Mesendoderm (in vitro differentiated cells): Measurements from ENCODE around the gene CTSC.

Source experiments
- DNase-seq: peaks from one replicate; pipeline ENCODE4 v3.0.0; 2013
- H2AK5ac ChIP-seq: 2 replicates; pipeline ENCODE4 v1.6.1; 2013; ENCODE audit warnings: low read length, inconsistent platforms
- H2BK120ac ChIP-seq: 2 replicates; pipeline ENCODE4 v1.6.1; 2013; ENCODE audit warnings: low read depth, mild to moderate bottlenecking, low read length, moderate library complexity, mixed read lengths
- H2BK15ac ChIP-seq: replicated peaks from 2 replicates; pipeline ENCODE4 v1.6.1; 2013; ENCODE audit warnings: low read depth, mild to moderate bottlenecking, moderate library complexity
- H2BK5ac ChIP-seq: 2 replicates; pipeline ENCODE4 v1.6.1; 2013; ENCODE audit warnings: low read length, inconsistent platforms
- H3K18ac ChIP-seq: 2 replicates; pipeline ENCODE4 v1.6.1; 2013; ENCODE audit warnings: mild to moderate bottlenecking, low read length, mixed read lengths
- H3K23ac ChIP-seq: one replicate; pipeline ENCODE4 v1.6.1; 2013; ENCODE audit warnings: low read length
- H3K27ac ChIP-seq: 2 replicates; pipeline ENCODE4 v1.5.1; 2013; ENCODE audit warnings: low read depth, mild to moderate bottlenecking, inconsistent platforms, low read length, moderate library complexity
- H3K27me3 ChIP-seq: 2 replicates; pipeline ENCODE4 v1.6.1; 2013; ENCODE audit warnings: low read length, control low read depth, mild to moderate bottlenecking, inconsistent platforms; ENCODE audit not compliant: insufficient read depth, poor library complexity
- H3K36me3 ChIP-seq: 2 replicates; pipeline ENCODE4 v1.6.1; 2013; ENCODE audit warnings: low read length, inconsistent platforms; ENCODE audit not compliant: control insufficient read depth, insufficient read depth
- H3K4ac ChIP-seq: one replicate; pipeline ENCODE4 v1.6.1; 2013; ENCODE audit warnings: low read depth, mild to moderate bottlenecking, low read length, moderate library complexity
- H3K4me1 ChIP-seq: 2 replicates; pipeline ENCODE4 v1.6.1; 2013; ENCODE audit warnings: low read depth, low read length, inconsistent platforms; ENCODE audit not compliant: control insufficient read depth
- H3K4me2 ChIP-seq: 2 replicates; pipeline ENCODE4 v1.6.1; 2013; ENCODE audit warnings: low read length
- H3K4me3 ChIP-seq: 2 replicates; pipeline ENCODE4 v1.5.1; 2013; ENCODE audit warnings: mild to moderate bottlenecking, low read length
- H3K56ac ChIP-seq: one replicate; pipeline ENCODE4 v1.6.1; 2013; ENCODE audit warnings: low read length
- H3K79me1 ChIP-seq: 2 replicates; pipeline ENCODE4 v1.6.1; 2013; ENCODE audit warnings: low read length, inconsistent platforms
- H3K79me2 ChIP-seq: 2 replicates; pipeline ENCODE4 v1.6.1; 2013; ENCODE audit warnings: mild to moderate bottlenecking, low read length; ENCODE audit not compliant: control insufficient read depth, insufficient read depth
- H3K9ac ChIP-seq: 2 replicates; pipeline ENCODE4 v1.6.1; 2013; ENCODE audit warnings: low read length, inconsistent platforms
- H4K5ac ChIP-seq: one replicate; pipeline ENCODE4 v1.6.1; 2013; ENCODE audit warnings: low read length
- H4K8ac ChIP-seq: one replicate; pipeline ENCODE4 v1.6.1; 2013; ENCODE audit warnings: low read depth, mild to moderate bottlenecking, control low read depth, low read length, moderate library complexity
- WGBS: extraction: QIAGEN DNeasy Blood & Tissue Kit; methylation state at CpG from one replicate; pipeline ENCODE4 v1.1.7; 2013; ENCODE audit warnings: low lambda C conversion rate, missing lambda C conversion rate; ENCODE audit not compliant: insufficient coverage; ENCODE audit errors: extremely low coverage; 5-methylcytosine and 5-hydroxymethylcytosine counted together

CTSC gene

GRCh38 chr11:88275636-88276035 is 61.9 kb downstream of the CTSC start:
- Histone ChIP-seq H3K79me1 (no peaks in the 10 kb centered on the region), H2BK15ac (no peak overlapping the region), H3K27me3 (no peaks in the 10 kb centered on the region), H3K4me2 (no peak overlapping the region), H3K27ac (no peak overlapping the region), H2BK5ac (no peak overlapping the region), H4K5ac (no peak overlapping the region), H3K36me3 (no peaks in the 10 kb centered on the region), H4K8ac (no peak overlapping the region), H2BK120ac (no peak overlapping the region), H3K18ac (no peak overlapping the region), H3K56ac (no peak overlapping the region), H2AK5ac (no peak overlapping the region), H3K79me2 (no peaks in the 10 kb centered on the region), H3K4ac (no peak overlapping the region), H3K4me3 (no peak overlapping the region), H3K4me1 (no peaks in the 10 kb centered on the region), H3K9ac (no peak overlapping the region), H3K23ac (no peak overlapping the region)
- WGBS: no CpG with 5 or more reads among the region's 1 CpG
- DNase-seq: no peak

- no peak overlapping the region for H3K9ac ChIP-seq
Observed at GRCh38 chr11:88266919-88267318, 70.6 kb downstream of the CTSC start.

GRCh38 chr11:88266157-88266556 is 71.4 kb downstream of the CTSC start:
- Histone ChIP-seq H3K23ac (no peak overlapping the region), H3K56ac (no peak overlapping the region)

More at GRCh38 chr11:88266919-88267318, 70.6 kb downstream of the CTSC start:
- Histone ChIP-seq H3K18ac (no peak overlapping the region), H3K4me2 (no peak overlapping the region), H3K4ac (no peak overlapping the region), H2AK5ac (no peak overlapping the region), H3K23ac (no peak overlapping the region), H3K79me2 (no peaks in the 10 kb centered on the region), H3K27ac (no peak overlapping the region), H4K8ac (no peak overlapping the region), H3K36me3 (no peaks in the 10 kb centered on the region), H2BK120ac (no peak overlapping the region), H3K4me1 (no peaks in the 10 kb centered on the region), H3K4me3 (no peak overlapping the region), H2BK5ac (no peak overlapping the region), H3K27me3 (no peaks in the 10 kb centered on the region), H2BK15ac (no peak overlapping the region), H3K79me1 (no peaks in the 10 kb centered on the region), H3K56ac (no peak overlapping the region), H4K5ac (no peak overlapping the region)
- DNase-seq: no peak
- WGBS: no CpG with 5 or more reads among the region's 1 CpG

GRCh38 chr11:88259431-88259830 is 78.1 kb downstream of the CTSC start:
- Histone ChIP-seq H3K23ac (no peak overlapping the region), H3K79me1 (no peaks in the 10 kb centered on the region), H3K36me3 (no peaks in the 10 kb centered on the region), H3K4me3 (no peak overlapping the region), H2BK120ac (no peak overlapping the region), H3K56ac (no peak overlapping the region), H2BK15ac (no peak overlapping the region), H4K8ac (no peak overlapping the region), H3K9ac (no peak overlapping the region), H3K4ac (no peak overlapping the region), H3K4me1 (no peaks in the 10 kb centered on the region), H3K4me2 (no peak overlapping the region), H3K27me3 (no peaks in the 10 kb centered on the region), H2AK5ac (no peak overlapping the region), H3K27ac (no peak overlapping the region), H2BK5ac (no peak overlapping the region), H3K79me2 (no peaks in the 10 kb centered on the region), H3K18ac (no peak overlapping the region), H4K5ac (no peak overlapping the region)
- DNase-seq: no peak

More at GRCh38 chr11:88266157-88266556, 71.4 kb downstream of the CTSC start:
- H3K27ac ChIP-seq: no peak overlapping the region
- no peak overlapping the region for H2BK5ac ChIP-seq
- H3K79me2 ChIP-seq: no peaks in the 10 kb centered on the region
- H3K27me3 ChIP-seq: no peaks in the 10 kb centered on the region
- H4K5ac ChIP-seq: no peak overlapping the region
- H3K4me3 ChIP-seq: no peak overlapping the region
- no peak overlapping the region for H3K18ac ChIP-seq
- no peak overlapping the region for H2BK15ac ChIP-seq
- no peak overlapping the region for H4K8ac ChIP-seq
- no peaks in the 10 kb centered on the region for H3K4me1 ChIP-seq
- no peak overlapping the region for H2AK5ac ChIP-seq
- H3K4ac ChIP-seq: no peak overlapping the region
- H3K9ac ChIP-seq: no peak overlapping the region
- no peak overlapping the region for H3K4me2 ChIP-seq
- H2BK120ac ChIP-seq: no peak overlapping the region
- no peaks in the 10 kb centered on the region for H3K36me3 ChIP-seq
- no peaks in the 10 kb centered on the region for H3K79me1 ChIP-seq
- no peak for DNase-seq

GRCh38 chr11:88252208-88252607 is 85.3 kb downstream of the CTSC start:
- Histone ChIP-seq H4K5ac (no peak overlapping the region), H3K18ac (no peak overlapping the region), H3K4me1 (no peaks in the 10 kb centered on the region), H2AK5ac (no peak overlapping the region), H2BK120ac (no peak overlapping the region), H3K9ac (no peak overlapping the region), H3K56ac (no peak overlapping the region), H3K27ac (no peak overlapping the region), H3K79me2 (no peaks in the 10 kb centered on the region), H3K79me1 (no peaks in the 10 kb centered on the region), H3K4ac (no peak overlapping the region), H3K4me3 (no peak overlapping the region), H3K23ac (no peak overlapping the region), H3K36me3 (no peaks in the 10 kb centered on the region), H2BK5ac (no peak overlapping the region), H3K4me2 (no peak overlapping the region), H2BK15ac (no peak overlapping the region), H3K27me3 (no peaks in the 10 kb centered on the region), H4K8ac (no peak overlapping the region)
- DNase-seq: no peak

GRCh38 chr11:88250566-88251242 is 86.8 kb downstream of the CTSC start:
- Histone ChIP-seq H3K18ac (no peak overlapping the region), H3K36me3 (no peaks in the 10 kb centered on the region), H3K4me1 (no peaks in the 10 kb centered on the region), H3K23ac (no peak overlapping the region), H2AK5ac (no peak overlapping the region), H2BK15ac (no peak overlapping the region), H3K27me3 (no peaks in the 10 kb centered on the region), H3K27ac (no peak overlapping the region), H3K79me1 (no peaks in the 10 kb centered on the region), H2BK5ac (no peak overlapping the region), H2BK120ac (no peak overlapping the region), H4K5ac (no peak overlapping the region), H3K4me2 (no peak overlapping the region), H3K9ac (no peak overlapping the region), H3K56ac (no peak overlapping the region), H4K8ac (no peak overlapping the region), H3K4ac (no peak overlapping the region), H3K4me3 (no peak overlapping the region), H3K79me2 (no peaks in the 10 kb centered on the region)
- DNase-seq: no peak
- WGBS: no CpG with 5 or more reads among the region's 3 CpGs
